H9 (cell line): Measurements from ENCODE around the gene SLC13A4. TPM values are rescaled to one million over a fixed set of nuclear protein-coding genes. Genes with fewer than 3 reads are reported as not detected.

Experiments used
- DNase-seq: peaks from one replicate; pipeline ENCODE4 v3.0.0-alpha.2; 2017
- H2AFZ ChIP-seq: one replicate; pipeline ENCODE4 v1.6.1; 2013; ENCODE audit warnings: mild to moderate bottlenecking, low read length, control low read depth, moderate library complexity
- H2AK5ac ChIP-seq: 2 replicates; pipeline ENCODE4 v1.6.1; 2013; ENCODE audit warnings: low read length, control low read depth, mixed read lengths; ENCODE audit not compliant: insufficient read length
- H2BK120ac ChIP-seq: one replicate; pipeline ENCODE4 v1.6.1; 2013; ENCODE audit warnings: low read depth, mild to moderate bottlenecking, low read length, control low read depth, inconsistent platforms; ENCODE audit not compliant: poor library complexity, severe bottlenecking
- H2BK12ac ChIP-seq: 2 replicates; pipeline ENCODE4 v1.6.1; 2013; ENCODE audit warnings: low read length, control low read depth, mixed read lengths, low read depth; ENCODE audit not compliant: insufficient read length
- H2BK15ac ChIP-seq: 2 replicates; pipeline ENCODE4 v1.6.1; 2013; ENCODE audit warnings: low read depth, low read length, control low read depth
- H2BK20ac ChIP-seq: one replicate; pipeline ENCODE4 v1.6.1; 2013; ENCODE audit warnings: low read depth, mild to moderate bottlenecking, low read length, control low read depth, inconsistent platforms; ENCODE audit not compliant: poor library complexity, severe bottlenecking
- H2BK5ac ChIP-seq: 2 replicates; pipeline ENCODE4 v1.6.1; 2013; ENCODE audit warnings: low read length, control low read depth, mixed read lengths; ENCODE audit not compliant: insufficient read length
- H3K14ac ChIP-seq: 2 replicates; pipeline ENCODE4 v1.6.1; 2013; ENCODE audit warnings: low read length, control low read depth; ENCODE audit not compliant: insufficient read depth
- H3K18ac ChIP-seq: 2 replicates; pipeline ENCODE4 v1.6.1; 2013; ENCODE audit warnings: low read depth, mild to moderate bottlenecking, mixed read lengths, low read length, control low read depth; ENCODE audit not compliant: insufficient read length
- H3K23ac ChIP-seq: 2 replicates; pipeline ENCODE4 v1.6.1; 2013; ENCODE audit warnings: low read length, control low read depth, mixed read lengths, low read depth; ENCODE audit not compliant: insufficient read length
- H3K23me2 ChIP-seq: 2 replicates; pipeline ENCODE4 v1.6.1; 2013; ENCODE audit warnings: low read depth, mild to moderate bottlenecking, mixed read lengths, low read length, control low read depth; ENCODE audit not compliant: insufficient read length, poor library complexity, severe bottlenecking
- H3K27ac ChIP-seq: 2 replicates; pipeline ENCODE4 v1.5.1; 2013; ENCODE audit warnings: low read length, control low read depth, mixed read lengths, low read depth; ENCODE audit not compliant: insufficient read length
- H3K27me3 ChIP-seq: 2 replicates; pipeline ENCODE4 v1.6.1; 2013; ENCODE audit warnings: low read length, control low read depth, inconsistent platforms; ENCODE audit not compliant: insufficient read depth
- H3K4ac ChIP-seq: 2 replicates; pipeline ENCODE4 v1.6.1; 2013; ENCODE audit warnings: low read depth, mild to moderate bottlenecking, control low read depth, inconsistent platforms, low read length, moderate library complexity
- H3K4me1 ChIP-seq: 2 replicates; pipeline ENCODE4 v1.6.1; 2013; ENCODE audit warnings: low read length, control low read depth, inconsistent platforms; ENCODE audit not compliant: insufficient read depth
- H3K4me2 ChIP-seq: 2 replicates; pipeline ENCODE4 v1.6.1; 2013; ENCODE audit warnings: low read length, control low read depth, mixed read lengths; ENCODE audit not compliant: insufficient read length, insufficient read depth
- H3K56ac ChIP-seq: 2 replicates; pipeline ENCODE4 v1.6.1; 2013; ENCODE audit warnings: low read depth, mild to moderate bottlenecking, mixed read lengths, low read length, control low read depth; ENCODE audit not compliant: insufficient read length
- H3K79me1 ChIP-seq: 2 replicates; pipeline ENCODE4 v1.6.1; 2013; ENCODE audit warnings: low read depth, mild to moderate bottlenecking, moderate library complexity, low read length, control low read depth, inconsistent platforms; ENCODE audit not compliant: insufficient read depth, poor library complexity, severe bottlenecking
- H3K79me2 ChIP-seq: 2 replicates; pipeline ENCODE4 v1.6.1; 2013; ENCODE audit warnings: low read length, control low read depth, inconsistent platforms; ENCODE audit not compliant: insufficient read depth
- H3K9ac ChIP-seq: 2 replicates; pipeline ENCODE4 v1.6.1; 2013; ENCODE audit warnings: low read length, control low read depth, mixed read lengths; ENCODE audit not compliant: insufficient read length; ENCODE audit errors: extremely low read depth
- H3K9me3 ChIP-seq: one replicate; pipeline ENCODE4 v1.6.1; 2013; ENCODE audit warnings: low read depth, low read length, inconsistent platforms; ENCODE audit not compliant: control insufficient read depth
- H3T11ph ChIP-seq: one replicate; pipeline ENCODE4 v1.6.1; 2013; ENCODE audit warnings: mild to moderate bottlenecking, low read length, control low read depth, inconsistent platforms
- H4K20me1 ChIP-seq: one replicate; pipeline ENCODE4 v1.6.1; 2013; ENCODE audit not compliant: control insufficient read depth, insufficient read length, insufficient read depth
- H4K5ac ChIP-seq: 2 replicates; pipeline ENCODE4 v1.6.1; 2013; ENCODE audit warnings: low read depth, mild to moderate bottlenecking, mixed read lengths, low read length, control low read depth; ENCODE audit not compliant: insufficient read length
- H4K8ac ChIP-seq: replicated peaks from 2 replicates; pipeline ENCODE4 v1.6.1; 2013; ENCODE audit warnings: low read length, control low read depth, mixed read lengths, low read depth; ENCODE audit not compliant: insufficient read length
- H4K91ac ChIP-seq: 2 replicates; pipeline ENCODE4 v1.6.1; 2013; ENCODE audit warnings: low read depth, mild to moderate bottlenecking, moderate library complexity, mixed read lengths, low read length, control low read depth; ENCODE audit not compliant: insufficient read length
- H3K27ac Mint-ChIP-seq, 3 experiments: 2 replicates in 2 of 3; 3 replicates in 1 of 3; pipeline ENCODE4 v1.8.0; 2020 to 2021; ENCODE audit warnings: mixed read lengths in 3 of 3, mild to moderate bottlenecking in 1 of 3, moderate library complexity in 1 of 3
- H3K27me3 Mint-ChIP-seq: 2 replicates; pipeline ENCODE4 v1.8.0; 2021; ENCODE audit warnings: low read depth, mild to moderate bottlenecking, moderate library complexity, mixed read lengths
- H3K36me3 Mint-ChIP-seq, 3 experiments: 2 replicates in 2 of 3; 3 replicates in 1 of 3; pipeline ENCODE4 v1.8.0; 2020 to 2021; ENCODE audit warnings: low read depth in 3 of 3, mixed read lengths in 3 of 3; ENCODE audit not compliant: insufficient read depth in 1 of 3
- H3K4me1 Mint-ChIP-seq, 2 experiments: 2 replicates each; pipeline ENCODE4 v1.8.0; 2020; ENCODE audit warnings: mixed read lengths in 2 of 2
- H3K4me3 Mint-ChIP-seq, 2 experiments: 2 replicates in 1 of 2; 3 replicates in 1 of 2; pipeline ENCODE4 v1.8.0; 2020 to 2021; ENCODE audit warnings: mild to moderate bottlenecking in 2 of 2, mixed read lengths in 2 of 2, moderate library complexity in 1 of 2
- H3K9me3 Mint-ChIP-seq, 2 experiments: 2 replicates in 1 of 2; 3 replicates in 1 of 2; pipeline ENCODE4 v1.8.0; 2020; ENCODE audit warnings: mild to moderate bottlenecking in 2 of 2, mixed read lengths in 2 of 2, moderate library complexity in 1 of 2
- CTCF ChIP-seq: fragments of 200-600 bp; sonication (generic); conservative IDR thresholded peaks from 3 replicates; pipeline ENCODE4 v1.8.0; 2021; ENCODE audit warnings: antibody characterized with exemption, mild to moderate bottlenecking
- WGBS: extraction: QIAGEN DNeasy Blood & Tissue Kit; methylation state at CpG from one replicate; pipeline ENCODE4 v1.1.7; 2013; ENCODE audit warnings: missing lambda C conversion rate, low lambda C conversion rate, mixed read lengths; ENCODE audit not compliant: insufficient read length; ENCODE audit errors: extremely low coverage; 5-methylcytosine and 5-hydroxymethylcytosine counted together
- total RNA-seq: library from RNA; stranded (reverse); gene quantifications from 2 replicates; pipeline ENCODE4 v1.2.1, GENCODE V29; 2021

SLC13A4 gene
- total RNA-seq, 1 experiment from 2014 or later: 3.5 TPM

- H3T11ph ChIP-seq: no peak overlapping the region
- H3K9me3 ChIP-seq: no peaks in the 10 kb centered on the region
- H2AFZ ChIP-seq: no peak overlapping the region
- H3K27ac ChIP-seq: no peak overlapping the region
- no peak overlapping the region for H4K5ac ChIP-seq
- no peak for DNase-seq
- peaks cover 3% of the 10 kb centered on the region for H3K23me2 ChIP-seq
- no peak overlapping the region for H3K56ac ChIP-seq
- Mint-ChIP-seq H3K27ac (no peak overlapping the region), H3K36me3 (0 out of 7 replicates have a peak, but pooled peaks cover 0 to 3% (median 0%) of the 10 kb centered on the region in 3 experiments), H3K27me3 (no peaks in the 10 kb centered on the region), H3K9me3 (no peaks in the 10 kb centered on the region), H3K4me3 (no peak overlapping the region), H3K4me1 (peaks cover 10 to 19% of the 10 kb centered on the region in 2 experiments)
- H3K79me1 ChIP-seq: peaks cover 3% of the 10 kb centered on the region
- no peak overlapping the region for H3K18ac ChIP-seq
- no peak overlapping the region for H2BK12ac ChIP-seq
- WGBS: no CpG with 5 or more reads among the region's 5 CpGs
- no peaks in the 10 kb centered on the region; the same call in 1 of the 2 replicates for H3K79me2 ChIP-seq
- no peaks in the 10 kb centered on the region for H3K27me3 ChIP-seq
- no peak overlapping the region for H2BK20ac ChIP-seq
- H2BK5ac ChIP-seq: no peak overlapping the region
- H3K4me1 ChIP-seq: no peaks in the 10 kb centered on the region
- TF ChIP-seq CTCF: no peak
- no peak overlapping the region for H3K4ac ChIP-seq
- no peak overlapping the region for H3K4me2 ChIP-seq
- H3K14ac ChIP-seq: no peak overlapping the region
- no peak overlapping the region for H4K91ac ChIP-seq
- no peak overlapping the region for H2AK5ac ChIP-seq
- H3K23ac ChIP-seq: no peak overlapping the region
- no peak overlapping the region for H3K9ac ChIP-seq
- no peaks in the 10 kb centered on the region for H4K20me1 ChIP-seq
- no peak overlapping the region for H2BK15ac ChIP-seq
- no peak overlapping the region for H2BK120ac ChIP-seq
- H4K8ac ChIP-seq: no peak overlapping the region
Observed at GRCh38 chr7:135658564-135658963, 69.4 kb downstream of the SLC13A4 start.
